Testis (tissue), 3 donors: Measurements from ENCODE around the gene CEP68. TPM values are rescaled to one million over a fixed set of nuclear protein-coding genes. Genes with fewer than 3 reads are reported as not detected.
"Not testable (repeated sequence)": the region's sequence is repeated elsewhere in the genome, so short reads cannot be mapped to it uniquely, and the experiment has no call there.

ENCODE experiments used
- DNase-seq: peaks from one replicate; pipeline ENCODE4 v3.0.0-alpha.2; 2019
- H3K27ac ChIP-seq, 2 donors: fragments of 200-600 bp; sonication (generic); one replicate each; pipeline ENCODE4 v1.5.1; 2019
- H3K27me3 ChIP-seq: fragments of 200-600 bp; sonication (generic); one replicate; pipeline ENCODE4 v1.5.1; 2019
- H3K36me3 ChIP-seq: fragments of 200-600 bp; sonication (generic); one replicate; pipeline ENCODE4 v1.5.1; 2017; ENCODE audit warnings: low read depth; ENCODE audit errors: missing control alignments
- H3K4me1 ChIP-seq: fragments of 200-600 bp; sonication (generic); one replicate; pipeline ENCODE4 v1.5.1; 2019
- H3K4me3 ChIP-seq, 2 donors: fragments of 200-600 bp; sonication (generic); one replicate each; pipeline ENCODE4 v1.5.1; 2017 to 2019
- H3K9me3 ChIP-seq: fragments of 200-600 bp; sonication (generic); one replicate; pipeline ENCODE4 v1.5.1; 2017
- CTCF ChIP-seq, 3 experiments: fragments of 450-650 bp in 2 of 3; fragments of 200-600 bp in 1 of 3; sonication (generic) in 1 of 3; IDR thresholded peaks; one replicate each; pipeline ENCODE4 v1.5.1; 2016 to 2019; ENCODE audit warnings: antibody characterized with exemption in 3 of 3, mild to moderate bottlenecking in 2 of 3, moderate library complexity in 1 of 3
- POLR2A ChIP-seq: fragments of 450-650 bp; IDR thresholded peaks from one replicate; pipeline ENCODE4 v1.6.1; 2017; ENCODE audit warnings: antibody characterized with exemption, mild to moderate bottlenecking, moderate library complexity
- WGBS, 2 donors: methylation state at CpG; one replicate each; pipeline ENCODE4 v1.1.5; 2018; 5-methylcytosine and 5-hydroxymethylcytosine counted together
- intact Hi-C: fragments of 100-400 bp; cut with DNase I; formaldehyde crosslinking; loops from one replicate; pipeline ENCODE4 v1.15.1; 2023; ENCODE audit warnings: low total_unique reads
- polyA plus RNA-seq: library from polyadenylated mRNA; stranded (reverse); fragments of 350-450 nt; fragmentation: Illumina TruSeq; extraction: RNeasy Lipid Tissue Mini Kit (QIAGEN cat#74804); gene quantifications from one replicate; pipeline ENCODE4 v1.2.3, GENCODE V29; 2014; ENCODE audit warnings: low read depth, low replicate concordance; ENCODE audit not compliant: insufficient read depth
- total RNA-seq, 2 donors: library from RNA; depleted of rRNA; stranded (reverse); fragments of >200 nt; gene quantifications; one replicate each; pipeline ENCODE4 v1.2.3, GENCODE V29; 2016

Gene CEP68
- total and polyA plus RNA-seq, 3 donors from 2014 or later: 13.3 to 28.2 (median 25.9) TPM

- H3K9me3 ChIP-seq: no peaks in the 10 kb centered on the region
- no peaks in the 10 kb centered on the region for H3K36me3 ChIP-seq
- 84 to 88% methylated on average over 11 of the region's 11 CpGs for WGBS, 2 donors
- no peak for TF ChIP-seq CTCF (IDR thresholded peaks at IDR 0.05)
- TF ChIP-seq POLR2A: no peak
- no peaks in the 10 kb centered on the region for H3K27me3 ChIP-seq
- H3K27ac ChIP-seq: no peak overlapping the region
- no peak overlapping the region for H3K4me3 ChIP-seq
- peaks cover 9% of the 10 kb centered on the region for H3K4me1 ChIP-seq
- intact Hi-C loops: no loop called here
- DNase-seq: no peak
Measured at GRCh38 chr2:65030476-65031332, 25.5 kb upstream of the CEP68 start.

GRCh38 chr2:65031341-65032018 is 24.7 kb upstream of the CEP68 start:
- H3K4me1 ChIP-seq: peaks cover 9% of the 10 kb centered on the region
- no peak overlapping the region for H3K27ac ChIP-seq
- TF ChIP-seq CTCF (IDR thresholded peaks at IDR 0.05): no peak
- TF ChIP-seq POLR2A: no peak
- no peaks in the 10 kb centered on the region for H3K9me3 ChIP-seq
- intact Hi-C loops: no loop called here
- no peak overlapping the region for H3K4me3 ChIP-seq
- DNase-seq: no peak
- no peaks in the 10 kb centered on the region for H3K27me3 ChIP-seq
- WGBS, 2 donors: 56 to 69% methylated on average over 7 to 8 of the region's 8 CpGs
- H3K36me3 ChIP-seq: no peaks in the 10 kb centered on the region

GRCh38 chr2:65032019-65032975 is 23.9 kb upstream of the CEP68 start:
- DNase-seq: no peak
- no peaks in the 10 kb centered on the region for H3K9me3 ChIP-seq
- intact Hi-C loops: no loop called here
- no peaks in the 10 kb centered on the region for H3K27me3 ChIP-seq
- 47 to 55% methylated on average over 13 of the region's 13 CpGs for WGBS, 2 donors
- no peak for TF ChIP-seq CTCF (IDR thresholded peaks at IDR 0.05)
- no peak for TF ChIP-seq POLR2A
- no peak overlapping the region for H3K27ac ChIP-seq
- peaks cover 9% of the 10 kb centered on the region for H3K4me1 ChIP-seq
- no peak overlapping the region for H3K4me3 ChIP-seq
- no peaks in the 10 kb centered on the region for H3K36me3 ChIP-seq

GRCh38 chr2:65033178-65033577 is 23.0 kb upstream of the CEP68 start:
- H3K36me3 ChIP-seq: no peaks in the 10 kb centered on the region
- WGBS, 2 donors: 86 to 90% methylated on average over 4 of the region's 4 CpGs
- intact Hi-C loops: no loop called here
- no peaks in the 10 kb centered on the region for H3K27me3 ChIP-seq
- DNase-seq: no peak
- H3K4me3 ChIP-seq: no peak overlapping the region
- H3K27ac ChIP-seq: no peak overlapping the region
- no peaks in the 10 kb centered on the region for H3K9me3 ChIP-seq
- TF ChIP-seq POLR2A: no peak
- TF ChIP-seq CTCF (IDR thresholded peaks at IDR 0.05): no peak
- H3K4me1 ChIP-seq: peaks cover 9% of the 10 kb centered on the region

- intact Hi-C loops, H3K4me1 ChIP-seq, H3K4me3 ChIP-seq, DNase-seq, H3K27ac ChIP-seq, H3K9me3 ChIP-seq, H3K36me3 ChIP-seq, H3K27me3 ChIP-seq: not testable (repeated sequence)
- 90 to 92% methylated on average over 4 of the region's 4 CpGs for WGBS, 2 donors
Measured at GRCh38 chr2:65033667-65034066, 22.5 kb upstream of the CEP68 start.
